OCI-LY1 (cell line): ENCODE measurements around the gene C19orf47.

Source experiments
- EZH2 ChIP-seq: fragments of 200-600 bp; sonication (generic), shearing (Covaris generic); IDR thresholded peaks from 2 replicates; pipeline ENCODE4 v1.8.0; 2017; ENCODE audit warnings: borderline replicate concordance, mixed run types, mild to moderate bottlenecking, antibody characterized with exemption, low read length, moderate library complexity, mixed read lengths
- TF ChIP-seq, protein P1 (sequence below): fragments of 200-600 bp; sonication (generic), shearing (Covaris generic); IDR thresholded peaks from 2 replicates; pipeline ENCODE4 v1.5.1; 2017; ENCODE audit warnings: mild to moderate bottlenecking, antibody characterized with exemption, low read length, moderate library complexity, mixed read lengths

DNA sequence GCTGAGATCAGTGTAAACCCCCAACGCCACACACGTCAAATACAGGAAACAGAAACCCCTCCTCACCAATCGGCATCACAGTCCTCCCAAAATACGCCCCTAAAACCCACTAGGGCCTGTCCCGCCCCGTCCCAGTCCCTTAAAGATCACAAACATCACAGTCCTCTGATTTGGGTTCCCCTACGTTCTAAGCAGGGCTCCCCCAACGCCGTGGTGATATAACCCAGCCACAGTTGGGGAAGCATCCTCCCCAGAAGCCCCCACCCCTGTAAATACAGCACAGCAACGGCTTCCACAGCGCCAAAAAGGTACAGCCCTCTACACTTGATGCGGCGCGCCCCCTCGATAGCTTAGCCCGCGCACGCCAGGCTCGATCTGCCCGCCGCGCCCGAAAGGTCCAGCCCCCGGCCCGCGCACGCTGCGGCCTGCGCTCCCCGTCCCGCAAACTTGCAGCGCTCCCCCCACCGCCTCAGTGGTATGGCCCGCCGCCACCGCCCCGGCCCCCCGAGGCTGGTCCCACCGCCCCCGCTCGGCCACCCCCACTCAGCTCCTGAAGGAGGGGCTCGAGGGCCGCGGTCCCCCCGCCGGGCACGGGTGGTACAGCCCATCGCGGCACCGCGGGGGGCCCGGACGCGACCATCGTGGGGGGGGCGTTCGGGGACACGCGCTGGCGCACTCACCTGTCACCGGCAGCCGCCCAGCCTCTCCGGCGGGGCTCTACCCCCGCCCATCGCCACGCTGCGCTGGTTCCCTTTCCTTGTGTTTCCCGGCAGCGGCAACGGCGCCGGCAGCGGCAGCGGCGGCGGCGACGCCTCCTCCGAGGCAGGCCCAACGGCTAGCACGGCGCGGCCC, 63.5 kb downstream of the C19orf47 start, which contains the start of gene AKT2:
- TF ChIP-seq, protein P1, sequence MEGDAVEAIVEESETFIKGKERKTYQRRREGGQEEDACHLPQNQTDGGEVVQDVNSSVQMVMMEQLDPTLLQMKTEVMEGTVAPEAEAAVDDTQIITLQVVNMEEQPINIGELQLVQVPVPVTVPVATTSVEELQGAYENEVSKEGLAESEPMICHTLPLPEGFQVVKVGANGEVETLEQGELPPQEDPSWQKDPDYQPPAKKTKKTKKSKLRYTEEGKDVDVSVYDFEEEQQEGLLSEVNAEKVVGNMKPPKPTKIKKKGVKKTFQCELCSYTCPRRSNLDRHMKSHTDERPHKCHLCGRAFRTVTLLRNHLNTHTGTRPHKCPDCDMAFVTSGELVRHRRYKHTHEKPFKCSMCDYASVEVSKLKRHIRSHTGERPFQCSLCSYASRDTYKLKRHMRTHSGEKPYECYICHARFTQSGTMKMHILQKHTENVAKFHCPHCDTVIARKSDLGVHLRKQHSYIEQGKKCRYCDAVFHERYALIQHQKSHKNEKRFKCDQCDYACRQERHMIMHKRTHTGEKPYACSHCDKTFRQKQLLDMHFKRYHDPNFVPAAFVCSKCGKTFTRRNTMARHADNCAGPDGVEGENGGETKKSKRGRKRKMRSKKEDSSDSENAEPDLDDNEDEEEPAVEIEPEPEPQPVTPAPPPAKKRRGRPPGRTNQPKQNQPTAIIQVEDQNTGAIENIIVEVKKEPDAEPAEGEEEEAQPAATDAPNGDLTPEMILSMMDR, result no peak
- TF ChIP-seq EZH2, result no peak
